Subcutaneous abdominal adipose tissue (tissue), 5 donors: ENCODE measurements around the gene MAGI1.

ENCODE experiments used
- H3K27ac ChIP-seq: one replicate; pipeline ENCODE4 v1.7.0; 2013; ENCODE audit warnings: low read depth, mild to moderate bottlenecking, inconsistent platforms, low read length, moderate library complexity
- H3K27me3 ChIP-seq, 5 donors: one replicate each; pipeline ENCODE4 v1.7.0; 2013; ENCODE audit warnings: low read length in 5 of 5, inconsistent platforms in 1 of 5; ENCODE audit not compliant: control insufficient read depth in 5 of 5, insufficient read depth in 4 of 5
- H3K36me3 ChIP-seq, 5 donors: one replicate each; pipeline ENCODE4 v1.7.0; 2013; ENCODE audit warnings: low read length in 5 of 5; ENCODE audit not compliant: control insufficient read depth in 5 of 5, insufficient read depth in 5 of 5
- H3K4me1 ChIP-seq, 5 donors: one replicate each; pipeline ENCODE4 v1.7.0; 2013; ENCODE audit warnings: low read length in 5 of 5, mild to moderate bottlenecking in 3 of 5, moderate library complexity in 1 of 5; ENCODE audit not compliant: control insufficient read depth in 5 of 5, insufficient read depth in 5 of 5
- H3K4me3 ChIP-seq, 5 donors: one replicate each; pipeline ENCODE4 v1.7.0; 2013; ENCODE audit warnings: low read length in 5 of 5, low read depth in 1 of 5
- H3K9ac ChIP-seq, 5 donors: one replicate each; pipeline ENCODE4 v1.7.0; 2013; ENCODE audit warnings: low read length in 5 of 5, mild to moderate bottlenecking in 4 of 5, moderate library complexity in 3 of 5
- H3K9me3 ChIP-seq, 5 donors: one replicate each; pipeline ENCODE4 v1.7.0; 2013; ENCODE audit warnings: low read length in 5 of 5; ENCODE audit not compliant: control insufficient read depth in 5 of 5
- donor health status: healthy.
- donor health status: healthy.
- donor health status: healthy.
- donor health status: healthy.
- donor health status: healthy.

Gene MAGI1

DNA sequence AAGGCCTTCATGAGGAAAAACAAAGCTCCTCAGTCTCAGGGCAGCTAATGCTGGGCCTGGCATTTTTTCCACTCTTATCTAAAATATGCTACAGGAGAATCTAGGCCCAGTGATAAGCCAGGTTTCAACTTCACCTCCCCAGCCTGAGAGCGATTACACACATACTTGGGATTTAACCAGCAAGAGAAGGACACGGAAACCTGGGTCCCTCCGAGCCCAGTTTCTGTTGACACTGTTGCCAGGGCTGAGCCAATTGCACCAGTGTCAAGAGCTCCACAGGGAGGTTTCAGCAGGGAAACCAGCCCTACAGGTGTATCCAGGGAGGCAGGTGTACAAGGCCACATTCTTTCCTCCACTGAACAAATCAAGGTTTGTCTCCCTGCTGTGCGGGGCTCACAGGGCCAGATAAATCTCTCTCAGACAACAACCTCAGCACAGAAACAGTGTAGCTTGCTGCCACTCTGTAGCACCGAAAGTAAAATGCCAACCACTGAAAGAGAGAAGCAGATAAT is 85.4 kb downstream of the MAGI1 start:
- peaks cover 0 to 53% (median 34%) of the 10 kb centered on the region in 5 donors for H3K4me1 ChIP-seq
- H3K36me3 ChIP-seq = no peaks in the 10 kb centered on the region
- peak overlapping the region in 1 of 5 donors; percentile 6 for H3K4me3 ChIP-seq
- peak overlapping the region; percentile 88 for H3K27ac ChIP-seq
- H3K9me3 ChIP-seq = no peaks in the 10 kb centered on the region
- H3K9ac ChIP-seq = peak overlapping the region; percentile 12 to 72 (median 65)
- H3K27me3 ChIP-seq = no peaks in the 10 kb centered on the region

DNA sequence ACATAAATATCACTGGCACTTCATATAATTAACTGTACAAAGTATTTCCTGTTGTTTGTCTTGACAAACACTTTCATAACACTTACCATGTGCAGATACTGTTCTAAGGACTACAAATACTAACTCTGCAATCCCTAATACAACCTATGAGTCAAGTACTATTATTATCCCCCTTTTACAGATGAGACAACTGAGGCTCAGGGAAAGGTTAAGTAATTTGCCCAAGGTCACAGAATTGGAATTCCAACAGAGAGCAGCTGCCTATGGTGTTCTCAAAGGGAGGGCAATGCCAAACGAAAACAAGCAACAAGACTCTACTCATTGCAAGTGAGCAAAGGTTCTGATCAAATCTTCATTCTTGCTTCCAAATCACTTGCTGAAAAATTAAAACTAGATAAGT is 85.9 kb downstream of the MAGI1 start:
- Histone ChIP-seq H3K27me3 (no peaks in the 10 kb centered on the region), H3K27ac (peak overlapping the region; percentile 88), H3K4me3 (no peak overlapping the region), H3K9me3 (no peaks in the 10 kb centered on the region), H3K4me1 (peaks cover 0 to 56% (median 34%) of the 10 kb centered on the region in 5 donors), H3K36me3 (no peaks in the 10 kb centered on the region), H3K9ac (peak overlapping the region in 2 of 5 donors; percentile 65 to 68)

DNA sequence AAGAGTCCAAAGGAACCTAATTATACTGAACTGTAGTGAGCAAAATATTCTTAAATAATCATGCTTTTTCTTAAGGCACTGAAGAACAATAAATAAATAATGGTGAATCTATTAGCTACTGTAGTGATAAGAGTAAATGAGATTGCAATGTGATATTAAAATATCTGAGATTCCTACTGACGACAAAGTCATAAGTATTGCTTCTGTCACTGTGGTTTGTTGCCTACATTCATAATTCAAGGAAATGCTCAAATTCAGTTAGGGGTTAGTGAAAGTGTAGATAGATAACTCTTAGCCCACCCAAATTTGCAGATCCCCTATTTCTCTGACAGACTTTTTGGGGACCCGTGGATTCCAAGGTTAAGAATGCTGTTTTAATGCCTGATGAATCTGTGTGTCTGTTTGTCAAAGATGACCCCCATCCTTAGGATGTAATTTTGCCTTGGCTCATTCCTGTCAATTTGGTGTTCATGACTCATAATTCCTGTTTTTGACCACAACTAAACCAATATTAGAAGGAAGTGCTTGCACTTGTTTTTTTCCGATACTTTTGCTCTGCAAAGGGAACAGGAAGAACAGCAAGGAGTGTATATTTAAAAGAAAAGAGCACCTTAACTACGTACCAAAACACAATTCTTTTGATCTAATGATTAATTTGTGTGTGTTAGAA is 86.7 kb downstream of the MAGI1 start:
- no peak overlapping the region for H3K9ac ChIP-seq
- no peaks in the 10 kb centered on the region for H3K36me3 ChIP-seq
- no peaks in the 10 kb centered on the region for H3K9me3 ChIP-seq
- no peaks in the 10 kb centered on the region for H3K27me3 ChIP-seq
- no peak overlapping the region for H3K4me3 ChIP-seq
- H3K4me1 ChIP-seq = peaks cover 0 to 56% (median 37%) of the 10 kb centered on the region in 5 donors
- H3K27ac ChIP-seq = peak overlapping the region; percentile 88

DNA sequence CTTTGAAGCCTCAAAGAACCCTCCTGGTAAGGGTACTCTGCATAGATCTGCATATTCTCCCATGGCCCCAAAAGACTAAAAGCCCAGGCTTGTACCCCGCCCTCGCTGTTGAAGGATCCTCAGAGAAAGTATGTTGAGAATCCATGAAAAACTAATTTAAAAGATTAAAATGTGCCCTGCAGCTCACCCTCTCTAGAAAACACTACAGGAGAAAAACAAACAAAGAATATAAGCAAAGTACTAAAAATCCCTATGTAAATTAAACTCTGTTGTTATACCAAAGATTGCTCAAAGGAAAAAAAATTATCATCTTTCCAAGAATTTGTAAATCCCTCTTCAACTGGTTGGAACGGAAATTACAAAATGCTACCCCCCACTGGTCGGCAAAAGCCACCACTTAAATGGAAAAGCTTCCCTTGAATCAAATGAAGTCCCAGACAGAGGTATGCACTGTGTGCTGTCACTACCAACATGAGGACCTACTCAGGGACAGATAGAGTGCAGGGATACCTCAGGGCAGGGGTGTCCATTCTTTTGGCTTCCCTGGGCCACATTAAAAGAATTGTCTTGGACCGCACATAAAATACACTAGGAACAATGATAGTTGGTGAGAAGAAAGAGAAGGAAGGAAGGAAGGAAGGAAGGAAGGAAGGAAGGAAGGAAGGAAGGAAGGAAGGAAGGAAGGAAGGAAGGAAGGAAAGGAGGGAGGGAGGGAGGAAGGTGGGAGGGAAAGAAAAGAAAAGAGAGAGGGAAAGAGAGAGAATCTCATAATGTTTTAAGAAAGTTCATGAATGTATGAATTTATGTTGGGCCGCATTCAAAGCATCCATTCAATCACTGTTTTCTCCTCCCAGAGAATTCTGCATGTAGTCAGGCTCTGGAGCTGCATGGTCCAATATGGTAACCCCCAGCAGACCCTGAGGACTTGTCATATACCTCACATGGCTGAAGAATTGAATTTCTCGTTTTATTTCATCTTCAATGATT is 88.1 kb downstream of the MAGI1 start:
- H3K27ac ChIP-seq = peak overlapping the region; percentile 58
- H3K9me3 ChIP-seq = no peaks in the 10 kb centered on the region
- no peaks in the 10 kb centered on the region for H3K27me3 ChIP-seq
- no peak overlapping the region for H3K4me3 ChIP-seq
- H3K9ac ChIP-seq = no peak overlapping the region
- H3K36me3 ChIP-seq = no peaks in the 10 kb centered on the region
- H3K4me1 ChIP-seq = peaks cover 0 to 65% (median 49%) of the 10 kb centered on the region in 5 donors

DNA sequence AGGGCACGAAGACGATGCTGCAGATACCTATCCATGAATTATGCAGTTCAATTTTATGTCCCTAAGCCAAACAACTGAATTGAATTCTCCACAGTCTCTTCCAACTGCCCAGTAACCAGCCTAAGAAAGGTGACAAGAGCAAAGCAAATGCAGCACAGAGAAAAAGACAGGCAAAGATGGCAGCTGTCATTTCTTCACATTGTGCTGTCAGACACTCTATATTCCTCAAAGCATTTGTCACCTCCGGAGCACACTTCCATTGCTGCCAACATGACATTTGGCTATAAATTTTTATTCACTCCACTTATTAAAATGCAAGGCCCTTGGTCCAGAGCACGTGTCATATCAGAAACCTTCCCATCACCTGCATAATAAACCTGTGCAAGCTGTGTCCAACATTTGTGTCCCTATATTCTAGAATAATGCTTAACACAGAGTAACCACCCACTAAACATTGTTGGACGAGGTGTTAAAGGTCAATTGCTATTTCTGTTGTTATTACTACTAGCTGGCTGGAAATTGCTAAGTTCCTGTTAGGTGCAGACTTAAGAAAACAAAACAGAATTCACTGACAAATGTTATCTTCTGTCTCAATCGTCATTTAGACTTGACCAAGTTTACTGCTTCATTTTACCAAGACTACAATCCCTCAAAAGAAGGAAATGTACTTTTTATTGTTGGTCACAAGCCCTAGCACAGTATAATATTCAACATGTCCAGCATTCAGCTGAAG is 89.7 kb downstream of the MAGI1 start:
- peak overlapping the region; percentile 58 for H3K27ac ChIP-seq
- H3K4me1 ChIP-seq = peaks cover 0 to 62% (median 42%) of the 10 kb centered on the region in 5 donors
- no peaks in the 10 kb centered on the region for H3K9me3 ChIP-seq
- H3K36me3 ChIP-seq = no peaks in the 10 kb centered on the region
- H3K4me3 ChIP-seq = no peak overlapping the region
- peak overlapping the region in 1 of 5 donors; percentile 52 for H3K9ac ChIP-seq
- H3K27me3 ChIP-seq = no peaks in the 10 kb centered on the region

DNA sequence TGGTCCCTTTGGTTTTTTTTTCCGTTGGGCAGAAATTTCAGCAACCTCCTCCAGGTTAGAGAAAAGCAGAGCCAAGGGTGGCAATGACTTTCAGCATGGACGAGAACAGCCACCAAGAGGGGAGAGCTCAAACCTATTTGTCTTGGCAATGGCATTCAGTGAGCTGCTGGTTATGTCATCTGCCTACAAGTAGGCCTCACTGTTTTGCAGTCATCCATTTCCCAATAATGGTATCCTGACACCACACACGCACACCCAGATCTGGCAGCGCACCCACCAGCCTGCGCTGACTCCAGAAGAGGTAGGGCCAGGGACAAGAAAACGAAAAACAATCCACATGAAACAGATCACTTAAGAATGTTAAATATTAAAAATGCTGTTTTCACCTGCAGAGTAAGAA is 92.3 kb downstream of the MAGI1 start:
- no peak overlapping the region for H3K4me3 ChIP-seq
- no peaks in the 10 kb centered on the region for H3K36me3 ChIP-seq
- H3K9ac ChIP-seq = peak overlapping the region in 1 of 5 donors; percentile 19
- peaks cover 0 to 56% (median 39%) of the 10 kb centered on the region in 5 donors for H3K4me1 ChIP-seq
- peak overlapping the region; percentile 85 for H3K27ac ChIP-seq
- H3K9me3 ChIP-seq = no peaks in the 10 kb centered on the region
- H3K27me3 ChIP-seq = no peaks in the 10 kb centered on the region

DNA sequence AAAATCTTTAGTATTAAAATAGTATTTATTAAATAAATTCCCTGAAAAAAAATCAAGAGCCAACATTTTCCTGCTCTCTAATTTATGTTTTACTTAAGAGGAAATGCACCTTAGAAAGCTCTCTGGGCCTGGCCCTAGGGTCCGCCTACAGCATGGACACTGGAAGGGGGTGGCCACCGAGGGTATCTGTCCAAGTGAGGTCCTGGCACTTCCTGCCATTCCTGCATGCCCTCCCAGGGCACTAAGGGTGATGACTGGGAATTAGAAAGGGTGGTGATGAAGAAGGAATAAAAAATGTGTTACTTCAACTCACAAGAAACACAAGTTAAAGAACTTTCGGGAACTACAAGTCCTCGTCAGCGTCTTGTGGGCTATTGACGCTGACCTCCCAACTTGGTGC is 92.8 kb downstream of the MAGI1 start:
- H3K9me3 ChIP-seq = no peaks in the 10 kb centered on the region
- H3K4me3 ChIP-seq = no peak overlapping the region
- H3K4me1 ChIP-seq = peaks cover 0 to 56% (median 43%) of the 10 kb centered on the region in 5 donors
- H3K9ac ChIP-seq = peak overlapping the region in 1 of 5 donors; percentile 19
- H3K27me3 ChIP-seq = no peaks in the 10 kb centered on the region
- no peaks in the 10 kb centered on the region for H3K36me3 ChIP-seq
- H3K27ac ChIP-seq = peak overlapping the region; percentile 85

DNA sequence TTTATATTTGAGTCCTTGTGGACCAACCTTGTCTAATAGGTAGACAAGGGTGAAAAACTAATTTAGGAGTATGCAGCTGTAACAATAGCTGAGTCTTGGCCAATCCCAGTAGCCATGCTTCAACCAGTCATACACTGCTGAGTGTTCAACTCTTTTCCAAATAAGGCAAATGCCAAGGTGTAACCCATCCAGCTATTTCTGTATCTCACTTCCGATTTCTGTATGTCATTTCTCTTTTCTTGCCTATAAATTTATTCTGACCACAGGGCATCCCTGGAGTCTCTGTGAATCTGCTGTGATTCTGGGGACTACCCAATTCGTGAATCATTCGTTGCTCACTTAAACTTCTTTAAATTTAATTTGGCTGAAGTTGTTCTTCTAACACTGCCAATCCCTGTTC is 93.2 kb downstream of the MAGI1 start:
- H3K4me3 ChIP-seq = no peak overlapping the region
- H3K27ac ChIP-seq = peak overlapping the region; percentile 85
- no peaks in the 10 kb centered on the region for H3K27me3 ChIP-seq
- H3K4me1 ChIP-seq = peaks cover 0 to 52% (median 44%) of the 10 kb centered on the region in 5 donors
- no peak overlapping the region for H3K9ac ChIP-seq
- H3K36me3 ChIP-seq = no peaks in the 10 kb centered on the region
- no peaks in the 10 kb centered on the region for H3K9me3 ChIP-seq

DNA sequence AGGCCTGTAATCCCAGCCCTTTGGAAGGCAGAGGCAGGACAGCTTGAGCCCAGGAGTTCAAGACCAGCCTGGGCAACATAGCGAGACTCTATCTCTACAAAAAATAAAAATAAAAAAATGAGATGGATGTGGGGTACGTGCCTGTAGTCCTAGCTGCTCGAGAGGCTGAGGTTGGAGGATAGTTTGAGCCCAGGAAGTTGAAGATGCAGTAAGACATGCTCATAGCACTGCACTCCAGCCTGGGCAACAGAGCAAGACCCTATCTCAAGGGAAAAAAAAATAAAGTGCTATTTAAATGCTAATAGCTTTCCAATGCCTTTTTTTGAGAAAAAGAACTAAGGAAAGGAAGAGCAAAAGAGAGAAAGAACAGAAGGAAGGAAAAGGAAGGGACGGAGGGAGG is 94.5 kb downstream of the MAGI1 start:
- Histone ChIP-seq H3K27me3 (no peaks in the 10 kb centered on the region), H3K4me3 (no peak overlapping the region), H3K27ac (peak overlapping the region; percentile 45)

More for the DNA sequence above, 94.5 kb downstream of the MAGI1 start:
- peaks cover 4 to 61% (median 50%) of the 10 kb centered on the region in 5 donors for H3K4me1 ChIP-seq
- H3K9me3 ChIP-seq = no peaks in the 10 kb centered on the region
- H3K9ac ChIP-seq = no peak overlapping the region
- no peaks in the 10 kb centered on the region for H3K36me3 ChIP-seq
